GM04503 (cell line): ENCODE measurements around the gene MATN1.

Experiments
- DNase-seq: peaks from one replicate; pipeline ENCODE4 v3.0.0-alpha.2; 2012; ENCODE audit warnings: low read depth

Gene MATN1

GRCh38 chr1:30745156-30745833, 21.9 kb upstream of the MATN1 start:
- no peak for DNase-seq

- DNase-seq, result no peak
These were observed 20.8 kb upstream of the MATN1 start for GRCh38 chr1:30744060-30744756.

DNA sequence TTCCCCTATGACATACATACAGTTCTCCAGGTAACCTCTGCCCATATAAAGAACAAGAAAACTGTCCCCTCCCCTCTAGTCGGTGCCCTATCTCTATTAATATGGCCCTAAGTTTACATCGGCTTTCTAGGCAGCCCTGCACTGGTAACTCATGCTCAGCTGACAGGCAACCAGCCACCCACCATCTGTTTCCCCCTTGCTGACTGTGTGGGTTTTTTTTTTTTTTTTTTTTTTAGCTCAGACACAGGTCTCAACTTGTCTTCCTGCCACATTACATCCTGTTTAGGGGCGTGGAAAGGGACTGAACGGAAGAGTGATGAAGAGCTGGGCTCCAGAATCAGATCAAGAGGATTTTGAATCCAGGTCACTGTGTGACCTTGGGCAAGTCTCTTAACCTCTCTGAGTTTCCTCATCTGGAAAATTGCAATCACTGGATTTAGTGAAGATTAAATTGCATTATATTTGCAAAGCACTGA, 20.2 kb upstream of the MATN1 start:
- no peak for DNase-seq

DNA sequence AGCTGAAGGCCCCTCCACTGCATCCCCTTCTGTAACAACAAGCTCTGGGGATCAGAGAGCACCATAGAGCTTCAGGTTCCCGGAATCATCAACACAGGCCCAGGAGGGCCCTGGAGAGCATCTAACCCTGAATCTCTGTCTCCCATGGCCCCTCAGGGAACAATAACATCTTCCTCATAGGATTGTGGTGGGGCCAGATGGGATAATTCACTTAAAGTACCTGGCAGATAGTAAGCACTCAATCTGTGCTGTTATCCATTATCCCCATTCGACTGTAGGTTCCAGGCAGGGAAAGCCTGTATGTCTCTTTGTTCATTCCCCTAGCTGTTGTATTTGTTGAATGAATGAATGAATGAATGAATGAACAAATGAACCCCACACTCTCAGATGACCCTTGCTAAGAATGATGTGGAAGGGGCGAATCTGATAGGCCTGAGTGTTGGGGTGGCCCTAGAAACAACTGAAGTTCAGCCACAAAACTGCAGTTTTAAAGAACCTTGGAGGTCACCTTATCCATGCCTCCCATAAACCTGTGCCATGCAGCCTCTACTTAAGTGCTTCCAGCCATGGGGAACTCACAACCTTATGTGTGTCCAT, 19.7 kb upstream of the MATN1 start:
- DNase-seq, result no peak

DNA sequence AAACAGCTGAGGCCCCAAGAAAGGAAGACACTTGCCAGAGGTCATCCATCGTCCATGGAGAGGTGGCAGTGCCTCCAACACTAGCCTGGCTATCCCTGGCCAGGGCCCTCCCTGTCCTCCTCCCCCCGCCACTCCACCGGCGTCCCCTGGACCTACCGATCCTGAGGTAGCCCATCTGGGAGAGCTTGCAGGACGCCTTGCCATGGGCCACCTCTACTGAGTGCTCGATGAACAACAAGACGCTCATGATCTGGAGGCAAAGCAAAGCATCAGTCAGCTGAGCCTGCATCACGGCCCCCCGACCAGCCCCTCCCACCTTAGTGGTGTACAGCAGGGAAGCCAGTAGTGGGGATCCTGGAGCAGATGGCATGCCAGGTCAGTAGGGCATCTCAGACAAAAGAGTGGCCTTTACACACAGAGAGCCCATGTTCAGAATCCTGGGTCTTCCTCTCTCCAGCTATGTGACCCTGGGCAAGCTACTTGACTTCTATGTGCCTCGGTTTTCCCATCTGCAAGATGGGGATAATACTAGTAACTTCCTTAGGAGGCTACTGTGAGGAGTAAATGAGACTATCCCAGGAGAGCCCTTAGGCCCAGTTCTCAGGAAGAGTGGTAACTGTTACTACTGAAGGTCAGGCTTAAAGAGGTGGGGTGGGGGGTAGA, 19.0 kb upstream of the MATN1 start:
- DNase-seq, result no peak

DNA sequence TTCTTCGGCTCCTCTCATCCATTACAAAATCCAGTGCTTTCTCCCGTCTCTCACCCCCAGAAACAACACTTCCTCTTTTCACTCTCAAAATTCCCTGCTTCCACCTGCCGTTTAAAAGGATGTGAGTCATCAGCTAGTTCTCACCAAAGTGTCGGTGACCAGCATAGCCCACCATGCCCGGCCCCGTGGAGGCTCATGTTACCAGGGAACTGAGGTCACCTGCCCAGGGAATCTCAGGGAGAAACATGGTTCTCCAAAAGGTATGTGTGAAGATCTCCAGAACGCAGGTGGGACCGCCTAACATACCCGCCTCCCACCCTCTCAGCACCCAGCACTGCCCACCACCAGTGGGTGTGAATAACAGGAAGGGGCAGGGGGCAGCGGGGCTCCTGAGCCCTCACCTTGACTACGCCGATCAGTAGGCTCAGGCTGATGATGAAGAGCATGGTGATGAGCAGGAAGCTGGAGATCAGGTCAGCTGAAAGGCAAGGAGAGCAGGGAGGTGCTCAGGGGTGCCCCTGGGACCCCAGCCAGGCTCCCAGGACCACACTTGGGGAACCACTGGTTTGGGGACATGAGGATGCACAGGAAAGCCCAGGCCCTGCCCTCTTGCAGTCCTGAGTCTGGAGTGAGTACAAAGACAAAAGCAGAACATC, 18.0 kb upstream of the MATN1 start:
- no peak for DNase-seq

GRCh38 chr1:30740251-30741238, 17.2 kb upstream of the MATN1 start:
- DNase-seq, result no peak

GRCh38 chr1:30739601-30740000, 16.2 kb upstream of the MATN1 start:
- DNase-seq, result no peak

GRCh38 chr1:30738715-30739559, 15.6 kb upstream of the MATN1 start:
- no peak for DNase-seq

- DNase-seq, result no peak
These were observed 14.8 kb upstream of the MATN1 start for GRCh38 chr1:30738040-30738714.

- DNase-seq, result no peak
These were observed 14.1 kb upstream of the MATN1 start for GRCh38 chr1:30737357-30738039.

DNA sequence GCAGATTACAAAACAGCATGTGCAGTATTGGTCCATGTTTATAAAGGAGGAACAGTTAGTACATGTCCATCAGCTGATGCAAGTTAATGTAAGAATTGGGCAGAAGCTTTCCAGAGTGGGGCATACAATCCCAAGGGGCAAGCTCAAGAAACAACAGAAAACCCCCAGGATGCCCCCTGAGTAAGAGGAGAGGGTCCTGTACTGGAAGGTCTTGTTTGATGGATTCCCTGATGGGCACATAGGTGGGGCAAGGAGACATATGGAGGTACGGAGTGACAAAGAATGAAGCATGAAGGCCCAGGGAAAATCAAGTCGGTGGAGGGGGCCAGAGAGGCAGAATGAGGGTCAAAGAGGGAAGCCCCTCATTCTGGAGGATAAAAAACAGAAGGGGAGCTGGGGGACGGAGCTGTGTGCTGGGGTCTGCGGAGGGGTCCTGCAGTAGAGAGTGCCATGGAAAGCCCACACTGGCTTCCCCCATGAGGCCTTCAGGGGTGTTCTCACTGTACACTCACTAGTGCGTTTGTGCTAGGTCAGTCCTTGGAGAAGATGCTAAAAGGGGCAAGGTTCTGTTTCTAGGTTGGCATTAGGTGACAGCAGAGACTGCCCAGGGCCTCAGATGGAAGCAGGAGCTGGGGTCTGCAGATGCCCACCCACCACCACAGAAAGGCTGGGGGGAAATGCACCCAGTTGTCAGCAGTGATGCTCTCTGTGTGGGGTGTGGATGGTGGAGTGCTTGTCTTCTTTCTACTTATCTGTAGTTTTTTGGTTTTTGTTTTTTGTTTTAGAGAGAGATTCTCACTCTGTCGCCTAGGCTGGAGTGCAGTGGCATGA, 12.5 kb upstream of the MATN1 start:
- no peak for DNase-seq

DNA sequence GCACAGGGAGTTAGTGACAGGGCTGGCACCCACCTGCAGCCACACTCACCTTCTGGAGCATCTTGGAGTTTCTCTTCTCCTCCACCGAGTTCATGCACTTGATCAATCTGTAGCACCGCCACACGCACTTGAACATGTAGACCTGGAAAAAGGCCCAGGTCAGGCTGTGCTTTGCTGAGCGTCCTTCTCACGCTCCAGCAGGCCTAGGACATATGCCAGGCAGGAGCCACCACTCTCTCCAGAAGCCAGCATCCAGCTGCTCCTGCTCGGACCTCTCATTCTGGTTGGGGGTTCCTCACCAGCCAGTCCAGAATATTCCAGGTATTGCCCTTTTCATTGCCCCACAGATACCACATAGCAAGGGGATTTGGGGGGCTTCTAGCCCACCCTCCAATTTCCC, 11.7 kb upstream of the MATN1 start:
- no peak for DNase-seq

- no peak for DNase-seq
These were observed 11.2 kb upstream of the MATN1 start for GRCh38 chr1:30734580-30734979.

DNA sequence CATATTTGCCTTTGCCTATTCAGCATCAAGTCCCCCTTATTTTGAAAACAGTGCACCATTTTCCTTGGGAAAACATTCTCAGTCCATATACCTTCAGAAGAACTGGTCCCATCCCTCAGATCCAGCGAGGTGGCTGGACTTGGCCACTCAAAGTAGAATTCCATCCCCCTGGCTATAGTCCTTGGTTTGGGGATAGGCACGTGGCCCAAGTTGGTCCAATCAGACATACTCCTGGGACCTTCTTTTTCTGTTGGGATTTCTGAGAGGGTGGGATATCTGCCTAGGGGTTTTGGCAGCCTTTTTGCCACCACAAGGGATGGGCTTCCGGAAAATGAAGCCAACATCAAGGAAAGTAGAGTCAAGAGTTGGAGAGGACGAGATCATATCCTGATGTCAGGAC, 10.7 kb upstream of the MATN1 start:
- no peak for DNase-seq

DNA sequence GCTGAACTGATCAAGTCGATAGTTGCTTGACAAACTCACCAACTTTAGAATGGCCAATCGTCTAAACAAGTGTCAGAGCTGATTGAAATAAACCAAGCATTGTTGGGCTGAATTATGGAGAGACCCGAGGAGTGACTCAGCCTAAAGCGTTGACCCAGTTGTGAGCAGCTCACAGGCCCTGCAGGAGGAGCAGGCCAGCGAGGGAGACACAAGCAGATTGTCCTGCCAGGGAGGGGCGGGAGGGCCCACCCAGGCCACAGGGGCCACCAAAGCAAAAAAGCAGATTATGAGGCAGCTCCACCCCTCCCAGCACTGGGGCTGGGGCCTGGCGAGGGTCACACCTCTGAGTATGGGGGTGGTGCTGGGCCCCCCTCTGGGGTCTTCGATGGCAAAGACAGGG, 10.1 kb upstream of the MATN1 start:
- DNase-seq, result no peak

DNA sequence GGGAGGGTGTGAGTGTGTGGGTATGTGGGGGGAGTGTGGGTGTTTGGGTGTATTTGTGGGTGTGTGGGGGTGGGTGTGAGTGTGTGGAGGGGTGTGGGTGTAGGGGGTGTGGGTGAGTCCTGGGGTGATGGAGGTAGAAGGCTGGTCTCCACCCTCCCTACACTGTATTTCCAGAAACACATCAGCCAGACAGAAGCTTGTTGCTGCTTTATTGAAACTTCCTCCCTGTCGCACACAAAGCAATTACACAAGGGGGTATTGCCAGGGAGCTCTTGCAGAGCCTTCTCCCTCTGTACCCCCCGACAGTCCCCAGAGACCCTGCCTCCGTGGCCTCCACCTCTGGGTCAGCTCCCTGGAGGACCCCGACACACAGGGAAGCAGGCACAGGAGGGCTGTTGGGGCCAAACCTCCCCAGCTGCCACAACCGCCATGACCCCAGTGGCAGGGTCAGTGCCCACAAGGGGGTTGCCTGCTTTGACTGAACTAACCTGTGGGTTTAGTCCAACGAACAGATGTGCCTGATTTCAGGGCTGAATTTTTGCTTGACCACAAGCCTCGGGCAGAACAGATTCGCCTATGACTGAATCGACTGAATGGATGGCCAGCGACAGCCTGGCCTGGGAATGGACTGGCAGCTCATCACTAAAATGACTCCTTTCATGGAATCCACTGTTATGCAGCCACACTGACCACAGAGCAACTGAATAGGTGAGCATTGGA, 9.1 kb upstream of the MATN1 start:
- no peak for DNase-seq
